Endometrial microvascular endothelial cells (primary cell): ENCODE results near the gene PROKR1. TPM values are rescaled to one million over a fixed set of nuclear protein-coding genes. Genes with fewer than 3 reads are reported as not detected.

ENCODE experiments used
- in situ Hi-C: cut with HindIII; loops from 2 replicates; pipeline ENCODE4 v1.10.0; 2017; ENCODE audit warnings: low sequenced_read_pairs, low pct_unique_long_range_greater_than_20kb; ENCODE audit errors: inconsistent ontology term
- total RNA-seq: library from RNA; depleted of rRNA; stranded (reverse); fragments of >200 nt; gene quantifications from one replicate; pipeline ENCODE4 v1.2.3, GENCODE V29; 2015; ENCODE audit errors: inconsistent ontology term

PROKR1 gene
- total RNA-seq, 1 donor from 2014 or later: not detected

DNA sequence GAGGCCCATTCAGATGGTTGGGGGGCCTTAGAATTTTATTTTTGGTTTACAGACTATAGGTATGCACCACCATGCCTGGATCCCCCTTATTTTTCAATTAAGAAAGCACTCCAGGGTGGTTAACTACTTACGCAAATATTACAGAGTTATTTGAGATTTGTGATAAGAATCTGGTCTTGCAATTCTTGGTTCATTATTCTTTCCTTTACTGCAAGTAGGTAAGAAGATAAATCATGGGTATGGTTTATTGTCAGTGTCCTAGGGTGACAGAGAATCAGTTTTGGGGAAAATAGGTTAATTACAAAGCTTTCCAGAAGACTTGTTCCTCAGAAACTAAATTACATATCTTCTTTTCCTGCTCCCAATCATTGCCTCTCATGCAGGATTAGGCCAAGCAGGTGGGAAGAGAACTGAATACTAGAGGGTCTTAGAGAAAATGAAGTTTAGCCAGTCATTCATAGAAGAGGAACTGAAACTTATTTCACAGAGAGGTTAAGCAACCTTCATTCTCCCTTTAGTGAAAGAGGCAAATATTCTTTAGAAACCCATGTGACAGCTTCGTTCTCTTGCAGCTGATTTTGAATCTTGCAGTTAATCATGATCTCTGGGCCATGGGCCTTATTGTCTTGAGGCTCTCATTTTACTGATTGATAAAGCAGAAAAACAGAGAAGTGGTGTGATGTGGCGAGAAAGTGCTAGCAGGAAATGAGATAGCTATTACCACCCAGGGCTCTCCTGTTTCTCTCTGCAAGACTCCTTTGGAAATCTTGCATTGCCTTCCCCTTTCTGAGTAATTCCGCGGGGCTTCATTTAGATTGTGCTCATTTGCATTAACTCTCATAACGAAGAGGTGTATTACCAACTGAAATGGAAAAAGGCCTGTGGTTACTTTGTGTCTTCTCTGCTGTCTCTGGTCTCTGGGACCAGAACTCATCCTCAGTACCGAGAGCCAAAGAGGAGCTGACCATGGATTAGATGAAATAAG is 46.5 kb downstream of the PROKR1 start:
- in situ Hi-C loops: no loop called here

DNA sequence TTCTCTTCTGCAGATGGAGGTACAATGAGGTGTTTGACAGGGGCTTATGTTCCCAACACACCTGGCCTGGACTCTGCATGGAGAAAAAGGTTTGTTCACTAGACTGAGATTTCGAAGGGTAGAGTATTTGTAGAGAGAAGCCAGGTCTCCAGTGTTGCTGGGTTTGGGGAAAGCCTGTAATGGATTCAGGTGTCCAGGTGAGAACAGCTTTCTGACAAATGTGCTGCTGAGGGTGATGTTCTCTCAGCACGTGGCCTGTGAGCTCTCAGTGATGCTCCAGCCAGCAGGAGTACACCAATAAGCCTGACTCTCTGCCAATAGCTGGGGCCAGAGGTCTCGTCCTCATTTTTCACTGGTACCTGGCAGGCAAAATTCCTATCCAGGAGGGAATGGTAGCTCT is 47.5 kb downstream of the PROKR1 start:
- in situ Hi-C loops: no loop called here

- in situ Hi-C loops: no loop called here
Observed at GRCh38 chr2:68692511-68692910, 49.1 kb downstream of the PROKR1 start.

DNA sequence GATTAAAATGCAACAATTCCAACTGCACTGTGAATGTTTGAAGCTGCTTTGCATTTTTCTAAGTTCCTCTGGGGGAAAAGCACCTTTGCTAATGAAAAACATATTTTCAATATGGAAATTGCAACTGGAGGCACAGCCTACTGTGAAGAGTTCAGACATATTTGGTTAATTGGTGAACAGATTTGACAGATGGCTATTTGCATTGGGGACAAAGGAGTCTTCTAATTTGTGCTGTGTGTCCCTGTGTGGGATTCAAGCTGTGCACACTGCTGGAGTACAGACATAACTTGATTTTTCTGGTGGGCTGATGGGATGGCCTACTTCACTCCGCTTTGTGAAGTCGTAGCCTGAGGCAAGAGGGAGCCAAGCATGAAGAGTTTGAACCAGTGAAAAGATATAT is 50.6 kb downstream of the PROKR1 start:
- in situ Hi-C loops: no loop called here

- in situ Hi-C loops: no loop called here
Observed at GRCh38 chr2:68695971-68696370, 52.6 kb downstream of the PROKR1 start.

DNA sequence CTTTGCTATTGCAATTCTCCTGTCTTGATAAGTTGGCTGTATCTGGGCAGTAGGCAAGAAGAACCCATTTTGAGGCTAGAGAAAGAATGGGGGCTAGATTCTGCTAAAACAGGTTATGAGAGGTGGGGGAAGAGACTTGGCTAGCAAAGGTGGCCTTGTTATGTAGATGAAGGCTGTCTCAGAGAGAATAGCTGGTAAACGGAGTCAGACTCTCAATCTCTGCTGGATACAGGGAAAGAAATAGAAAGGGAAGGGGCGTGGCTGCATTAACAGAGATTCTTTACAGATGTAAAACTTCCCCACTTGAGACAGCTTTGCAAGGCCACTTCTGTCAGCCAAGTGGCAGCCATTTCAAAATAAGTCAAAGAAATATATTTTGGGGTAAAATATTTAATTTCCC is 53.2 kb downstream of the PROKR1 start:
- in situ Hi-C loops: no loop called here

GRCh38 chr2:68698567-68699377 is 55.4 kb downstream of the PROKR1 start:
- in situ Hi-C loops: no loop called here

- in situ Hi-C loops: no loop called here
Observed at GRCh38 chr2:68700560-68700959, 57.2 kb downstream of the PROKR1 start.

DNA sequence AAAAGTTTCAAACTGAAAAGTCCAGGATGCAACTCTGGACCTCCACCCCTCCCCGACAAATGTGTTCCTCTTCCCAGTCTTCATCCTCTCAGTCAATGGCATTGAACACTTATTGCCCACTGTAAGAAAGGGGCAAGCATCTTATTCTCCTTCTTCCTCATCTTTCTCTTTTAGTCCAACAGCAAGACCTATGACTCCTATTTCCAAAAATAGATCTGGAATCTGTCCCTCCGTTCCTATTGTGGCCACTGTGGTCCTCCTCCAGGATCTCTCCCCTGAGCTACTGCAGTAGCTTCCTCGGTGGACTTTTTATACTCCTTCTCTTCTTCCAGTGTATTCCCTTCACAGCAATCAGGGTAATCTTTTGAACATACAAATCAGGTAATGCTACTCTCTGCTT is 63.3 kb downstream of the PROKR1 start:
- in situ Hi-C loops: no loop called here

Other genes with a start within 250 kb of the PROKR1 start
- gene FBXO48, start 176.3 kb upstream of the PROKR1 start, total RNA-seq: 1.8 TPM
- 1.0 TPM for gene APLF, start 176.0 kb upstream of the PROKR1 start, total RNA-seq
- 20.5 TPM for gene ARHGAP25, start 91.2 kb downstream of the PROKR1 start, total RNA-seq
- not detected for gene BMP10, start 227.8 kb downstream of the PROKR1 start, total RNA-seq